SJSA1 (cell line): Measurements from ENCODE around the gene CKB. TPM values are rescaled to one million over a fixed set of nuclear protein-coding genes. Genes with fewer than 3 reads are reported as not detected.
A peak's percentile ranks its signal among the peaks of the same experiment; 100 is the strongest.

Experiments used
- DNase-seq, 2 experiments: peaks; one replicate each; pipeline ENCODE4 v3.0.0-alpha.2; 2015 to 2020; ENCODE audit warnings: low spot score in 2 of 2, low read depth in 1 of 2
- H3K27ac ChIP-seq: fragments of 250-450 bp; sonication (Bioruptor Pico); 2 replicates; pipeline ENCODE4 v1.5.1; 2020; ENCODE audit warnings: mild to moderate bottlenecking, moderate library complexity
- H3K27me3 ChIP-seq: fragments of 250-450 bp; sonication (Bioruptor Pico); replicated peaks from 2 replicates; pipeline ENCODE4 v1.5.1; 2020; ENCODE audit warnings: mild to moderate bottlenecking, moderate library complexity
- H3K36me3 ChIP-seq: fragments of 250-450 bp; sonication (Bioruptor Pico); 2 replicates; pipeline ENCODE4 v1.5.1; 2020; ENCODE audit warnings: mild to moderate bottlenecking
- H3K4me1 ChIP-seq: fragments of 250-450 bp; sonication (Bioruptor Pico); replicated peaks from 2 replicates; pipeline ENCODE4 v1.6.1; 2021; ENCODE audit warnings: mild to moderate bottlenecking
- H3K4me3 ChIP-seq: fragments of 250-450 bp; sonication (Bioruptor Pico); 2 replicates; pipeline ENCODE4 v1.5.1; 2020; ENCODE audit warnings: mild to moderate bottlenecking
- H3K9me3 ChIP-seq: fragments of 250-450 bp; sonication (Bioruptor Pico); replicated peaks from 2 replicates; pipeline ENCODE4 v1.5.1; 2020; ENCODE audit warnings: mild to moderate bottlenecking
- total RNA-seq: library from RNA; depleted of rRNA; stranded (reverse); fragments of >200 nt; shearing (Covaris generic); gene quantifications from 2 replicates; pipeline ENCODE4 v1.2.3, GENCODE V29; 2014

The CKB gene
- total RNA-seq, 1 experiment from 2014 or later, result 39.4 TPM

GRCh38 chr14:103496776-103497175 lies 25.9 kb downstream of the CKB start:
- Histone ChIP-seq H3K4me3 (no peak overlapping the region), H3K9me3 (no peaks in the 10 kb centered on the region), H3K27me3 (no peaks in the 10 kb centered on the region), H3K27ac (no peak overlapping the region), H3K36me3 (peaks cover 56% of the 10 kb centered on the region), H3K4me1 (no peaks in the 10 kb centered on the region)
- no peak for DNase-seq

- Histone ChIP-seq H3K27me3 (no peaks in the 10 kb centered on the region), H3K4me1 (no peaks in the 10 kb centered on the region), H3K36me3 (peaks cover 53% of the 10 kb centered on the region), H3K4me3 (no peak overlapping the region), H3K27ac (no peak overlapping the region), H3K9me3 (no peaks in the 10 kb centered on the region)
- DNase-seq, result no peak
Measured at GRCh38 chr14:103495854-103496253, 26.8 kb downstream of the CKB start.

- no peak overlapping the region for H3K27ac ChIP-seq
- H3K36me3 ChIP-seq, result peaks cover 59% of the 10 kb centered on the region
Measured at GRCh38 chr14:103492156-103492925, 30.3 kb downstream of the CKB start.

GRCh38 chr14:103491691-103492090 lies 30.9 kb downstream of the CKB start:
- Histone ChIP-seq H3K4me3 (no peak overlapping the region), H3K4me1 (no peaks in the 10 kb centered on the region), H3K9me3 (no peaks in the 10 kb centered on the region), H3K27me3 (no peaks in the 10 kb centered on the region), H3K36me3 (peaks cover 58% of the 10 kb centered on the region), H3K27ac (no peak overlapping the region)
- DNase-seq, result no peak

More at GRCh38 chr14:103492156-103492925, 30.3 kb downstream of the CKB start:
- H3K9me3 ChIP-seq, result no peaks in the 10 kb centered on the region
- DNase-seq, result no peak
- H3K4me1 ChIP-seq, result no peaks in the 10 kb centered on the region
- no peaks in the 10 kb centered on the region for H3K27me3 ChIP-seq
- no peak overlapping the region for H3K4me3 ChIP-seq

GRCh38 chr14:103489621-103490020 lies 33.0 kb downstream of the CKB start:
- H3K9me3 ChIP-seq, result no peaks in the 10 kb centered on the region
- DNase-seq, result no peak
- H3K4me3 ChIP-seq, result no peak overlapping the region
- no peaks in the 10 kb centered on the region for H3K27me3 ChIP-seq
- H3K27ac ChIP-seq, result no peak overlapping the region
- H3K36me3 ChIP-seq, result peaks cover 50% of the 10 kb centered on the region
- H3K4me1 ChIP-seq, result no peaks in the 10 kb centered on the region

GRCh38 chr14:103488960-103489359 lies 33.7 kb downstream of the CKB start:
- peaks cover 54% of the 10 kb centered on the region for H3K36me3 ChIP-seq
- H3K27ac ChIP-seq, result no peak overlapping the region
- DNase-seq, result no peak
- no peaks in the 10 kb centered on the region; the same call in 1 of the 2 replicates for H3K4me1 ChIP-seq
- H3K4me3 ChIP-seq, result no peak overlapping the region
- H3K9me3 ChIP-seq, result no peaks in the 10 kb centered on the region
- H3K27me3 ChIP-seq, result no peaks in the 10 kb centered on the region

- Histone ChIP-seq H3K4me1 (no peaks in the 10 kb centered on the region; the same call in 1 of the 2 replicates), H3K4me3 (no peak overlapping the region), H3K27ac (no peak overlapping the region), H3K27me3 (no peaks in the 10 kb centered on the region), H3K9me3 (no peaks in the 10 kb centered on the region), H3K36me3 (peaks cover 55% of the 10 kb centered on the region)
- DNase-seq, result no peak
Measured at GRCh38 chr14:103488071-103488470, 34.6 kb downstream of the CKB start.

- DNase-seq, result no peak
- Histone ChIP-seq H3K36me3 (peaks cover 55% of the 10 kb centered on the region), H3K27ac (no peak overlapping the region), H3K9me3 (no peaks in the 10 kb centered on the region), H3K4me1 (no peaks in the 10 kb centered on the region; the same call in 1 of the 2 replicates), H3K4me3 (no peak overlapping the region), H3K27me3 (no peaks in the 10 kb centered on the region)
Measured at GRCh38 chr14:103485504-103485903, 37.1 kb downstream of the CKB start.

GRCh38 chr14:103483600-103483999 lies 39.0 kb downstream of the CKB start:
- H3K27ac ChIP-seq, result no peak overlapping the region
- no peak overlapping the region for H3K4me3 ChIP-seq
- H3K4me1 ChIP-seq, result no peaks in the 10 kb centered on the region; the same call in 1 of the 2 replicates
- H3K9me3 ChIP-seq, result no peaks in the 10 kb centered on the region
- peak; percentile 38 to 58 for DNase-seq
- H3K27me3 ChIP-seq, result no peaks in the 10 kb centered on the region
- H3K36me3 ChIP-seq, result peaks cover 58% of the 10 kb centered on the region

- Histone ChIP-seq H3K9me3 (no peaks in the 10 kb centered on the region), H3K36me3 (peaks cover 55% of the 10 kb centered on the region), H3K4me1 (no peaks in the 10 kb centered on the region; the same call in 1 of the 2 replicates), H3K27me3 (no peaks in the 10 kb centered on the region), H3K27ac (no peak overlapping the region), H3K4me3 (no peak overlapping the region)
- no peak for DNase-seq
Measured at GRCh38 chr14:103480595-103480994, 42.0 kb downstream of the CKB start.

- H3K27ac ChIP-seq, result no peak overlapping the region
- no peaks in the 10 kb centered on the region for H3K27me3 ChIP-seq
- no peaks in the 10 kb centered on the region for H3K9me3 ChIP-seq
- H3K36me3 ChIP-seq, result peaks cover 63% of the 10 kb centered on the region
- DNase-seq, result no peak
- H3K4me1 ChIP-seq, result no peaks in the 10 kb centered on the region
- H3K4me3 ChIP-seq, result no peak overlapping the region
Measured at GRCh38 chr14:103476631-103477030, 46.0 kb downstream of the CKB start.

- Histone ChIP-seq H3K4me1 (no peaks in the 10 kb centered on the region), H3K36me3 (peaks cover 64% of the 10 kb centered on the region), H3K27ac (no peak overlapping the region), H3K27me3 (no peaks in the 10 kb centered on the region), H3K9me3 (no peaks in the 10 kb centered on the region), H3K4me3 (no peak overlapping the region)
- DNase-seq, result no peak
Measured at GRCh38 chr14:103476065-103476464, 46.6 kb downstream of the CKB start.

- Histone ChIP-seq H3K27ac (no peak overlapping the region), H3K4me3 (no peak overlapping the region), H3K27me3 (no peaks in the 10 kb centered on the region), H3K9me3 (no peaks in the 10 kb centered on the region), H3K36me3 (peaks cover 62% of the 10 kb centered on the region), H3K4me1 (no peaks in the 10 kb centered on the region)
- no peak for DNase-seq
Measured at GRCh38 chr14:103474893-103475292, 47.7 kb downstream of the CKB start.

- H3K27me3 ChIP-seq, result no peaks in the 10 kb centered on the region
- DNase-seq, result no peak
- H3K36me3 ChIP-seq, result peaks cover 66% of the 10 kb centered on the region
Measured at GRCh38 chr14:103472939-103473338, 49.7 kb downstream of the CKB start.

More at GRCh38 chr14:103472939-103473338, 49.7 kb downstream of the CKB start:
- H3K9me3 ChIP-seq, result no peaks in the 10 kb centered on the region
- no peaks in the 10 kb centered on the region for H3K4me1 ChIP-seq
- no peak overlapping the region for H3K27ac ChIP-seq
- H3K4me3 ChIP-seq, result no peak overlapping the region
